NOMO-1 treated with dmso at 0.1 percent for 144 hours (cell line): ENCODE data around the gene SLC4A4.

ENCODE experiments used
- DNase-seq: peaks from one replicate; lab custom pipeline; 2025; ENCODE audit not compliant: unreplicated experiment; lab: John Stamatoyannopoulos, UW

SLC4A4 gene

GRCh38 chr4:71533121-71533520, 194.3 kb downstream of the SLC4A4 start:
- DNase-seq: no peak

GRCh38 chr4:71537551-71538065, 198.8 kb downstream of the SLC4A4 start:
- DNase-seq: no peak

- DNase-seq: no peak
These were observed 199.7 kb downstream of the SLC4A4 start for GRCh38 chr4:71538528-71538927.

- no peak for DNase-seq
These were observed 202.0 kb downstream of the SLC4A4 start for GRCh38 chr4:71540749-71541269.

- DNase-seq: no peak
These were observed 202.7 kb downstream of the SLC4A4 start for GRCh38 chr4:71541541-71541940.

GRCh38 chr4:71545168-71545567, 206.3 kb downstream of the SLC4A4 start:
- no peak for DNase-seq

GRCh38 chr4:71549516-71550160, 210.8 kb downstream of the SLC4A4 start:
- no peak for DNase-seq

- no peak for DNase-seq
These were observed 211.7 kb downstream of the SLC4A4 start for GRCh38 chr4:71550220-71551165.

- no peak for DNase-seq
These were observed 214.8 kb downstream of the SLC4A4 start for GRCh38 chr4:71553605-71554004.

GRCh38 chr4:71554025-71554424, 215.2 kb downstream of the SLC4A4 start:
- DNase-seq: no peak

GRCh38 chr4:71558248-71558647, 219.4 kb downstream of the SLC4A4 start:
- DNase-seq: no peak

- DNase-seq: no peak
These were observed 221.2 kb downstream of the SLC4A4 start for GRCh38 chr4:71559957-71560571.

- no peak for DNase-seq
These were observed 226.0 kb downstream of the SLC4A4 start for GRCh38 chr4:71564775-71565174.

- no peak for DNase-seq
These were observed 228.0 kb downstream of the SLC4A4 start for GRCh38 chr4:71566856-71567255.

- DNase-seq: no peak
These were observed 229.3 kb downstream of the SLC4A4 start for GRCh38 chr4:71568131-71568530.

- no peak for DNase-seq
These were observed 231.7 kb downstream of the SLC4A4 start for GRCh38 chr4:71570492-71570891.

- DNase-seq: no peak
These were observed 232.5 kb downstream of the SLC4A4 start for GRCh38 chr4:71571346-71571745.

GRCh38 chr4:71583971-71584370, 245.2 kb downstream of the SLC4A4 start:
- no peak for DNase-seq

GRCh38 chr4:71584585-71584984, 245.8 kb downstream of the SLC4A4 start:
- DNase-seq: no peak

- no peak for DNase-seq
These were observed 247.4 kb downstream of the SLC4A4 start for GRCh38 chr4:71586087-71586763.

GRCh38 chr4:71587995-71588394, 249.2 kb downstream of the SLC4A4 start:
- DNase-seq: no peak
